ENCODE data around the gene C1QL2. TPM values are rescaled to one million over a fixed set of nuclear protein-coding genes. Genes with fewer than 3 reads are reported as not detected.

Gene C1QL2
- total and polyA plus RNA-seq, 8 donors: not detected

GRCh38 chr2:119114266-119114665 lies 44.3 kb downstream of the C1QL2 start:
- H3K4me3 ChIP-seq: no peak overlapping the region
- H3K4me1 ChIP-seq: no peaks in the 10 kb centered on the region
- WGBS, 5 donors: 93 to 97% (median 96%) methylated on average over 3 of the region's 3 CpGs
- no peak for DNase-seq
- no peak for TF ChIP-seq POLR2AphosphoS5 (IDR thresholded peaks at IDR 0.05)
- TF ChIP-seq EP300 (IDR thresholded peaks at IDR 0.05): no peak
- TF ChIP-seq POLR2A (IDR thresholded peaks at IDR 0.05): no peak
- no peak for TF ChIP-seq CTCF (IDR thresholded peaks at IDR 0.05)
- peaks cover 0 to 17% (median 11%) of the 10 kb centered on the region in 4 donors for H3K9me3 ChIP-seq
- H3K27me3 ChIP-seq: peaks cover 0 to 54% (median 0%) of the 10 kb centered on the region in 3 donors
- no peak overlapping the region for H3K27ac ChIP-seq
- intact Hi-C loops (cut with DNase I; ENCODE audit: low total_unique reads): no loop called here
- H3K36me3 ChIP-seq: no peaks in the 10 kb centered on the region

- Histone ChIP-seq H3K27me3 (peaks cover 0 to 47% (median 0%) of the 10 kb centered on the region in 3 donors), H3K9me3 (peaks cover 0 to 17% (median 12%) of the 10 kb centered on the region in 4 donors), H3K4me3 (no peak overlapping the region), H3K27ac (no peak overlapping the region), H3K36me3 (no peaks in the 10 kb centered on the region), H3K4me1 (no peaks in the 10 kb centered on the region)
- intact Hi-C loops (cut with DNase I; ENCODE audit: low total_unique reads): no loop called here
- WGBS, 5 donors: 52 to 72% (median 68%) methylated on average over 4 of the region's 4 CpGs
- no peak for DNase-seq
- TF ChIP-seq POLR2A (IDR thresholded peaks at IDR 0.05) (no peak), CTCF (IDR thresholded peaks at IDR 0.05) (no peak), POLR2AphosphoS5 (IDR thresholded peaks at IDR 0.05) (no peak), EP300 (IDR thresholded peaks at IDR 0.05) (no peak)
These were observed 45.1 kb downstream of the C1QL2 start for GRCh38 chr2:119113489-119113770.

GRCh38 chr2:119112770-119113488 lies 45.6 kb downstream of the C1QL2 start:
- intact Hi-C loops (cut with DNase I; ENCODE audit: low total_unique reads): no loop called here
- H3K27me3 ChIP-seq: peaks cover 0 to 47% (median 0%) of the 10 kb centered on the region in 3 donors
- no peak for TF ChIP-seq EP300 (IDR thresholded peaks at IDR 0.05)
- TF ChIP-seq CTCF (IDR thresholded peaks at IDR 0.05): no peak
- no peak for TF ChIP-seq POLR2A (IDR thresholded peaks at IDR 0.05)
- no peak for TF ChIP-seq POLR2AphosphoS5 (IDR thresholded peaks at IDR 0.05)

GRCh38 chr2:119112230-119112629 lies 46.3 kb downstream of the C1QL2 start:
- intact Hi-C loops (cut with DNase I; ENCODE audit: low total_unique reads): no loop called here
- peaks cover 0 to 17% (median 12%) of the 10 kb centered on the region in 4 donors for H3K9me3 ChIP-seq
- H3K36me3 ChIP-seq: no peaks in the 10 kb centered on the region
- 53 to 62% (median 58%) methylated on average over 3 of the region's 3 CpGs for WGBS, 5 donors
- H3K27ac ChIP-seq: no peak overlapping the region
- H3K4me3 ChIP-seq: no peak overlapping the region
- H3K4me1 ChIP-seq: no peaks in the 10 kb centered on the region
- DNase-seq: no peak
- peaks cover 0 to 40% (median 0%) of the 10 kb centered on the region in 3 donors for H3K27me3 ChIP-seq
- no peak for TF ChIP-seq CTCF (IDR thresholded peaks at IDR 0.05)

More at GRCh38 chr2:119112770-119113488, 45.6 kb downstream of the C1QL2 start:
- no peak overlapping the region for H3K27ac ChIP-seq
- 54 to 70% (median 65%) methylated on average over 10 of the region's 10 CpGs for WGBS, 5 donors
- H3K9me3 ChIP-seq: peaks cover 0 to 17% (median 12%) of the 10 kb centered on the region in 4 donors
- H3K4me3 ChIP-seq: no peak overlapping the region
- H3K4me1 ChIP-seq: no peaks in the 10 kb centered on the region
- no peaks in the 10 kb centered on the region for H3K36me3 ChIP-seq
- DNase-seq: no peak
